ENCODE results near the gene KLF16.

DNA sequence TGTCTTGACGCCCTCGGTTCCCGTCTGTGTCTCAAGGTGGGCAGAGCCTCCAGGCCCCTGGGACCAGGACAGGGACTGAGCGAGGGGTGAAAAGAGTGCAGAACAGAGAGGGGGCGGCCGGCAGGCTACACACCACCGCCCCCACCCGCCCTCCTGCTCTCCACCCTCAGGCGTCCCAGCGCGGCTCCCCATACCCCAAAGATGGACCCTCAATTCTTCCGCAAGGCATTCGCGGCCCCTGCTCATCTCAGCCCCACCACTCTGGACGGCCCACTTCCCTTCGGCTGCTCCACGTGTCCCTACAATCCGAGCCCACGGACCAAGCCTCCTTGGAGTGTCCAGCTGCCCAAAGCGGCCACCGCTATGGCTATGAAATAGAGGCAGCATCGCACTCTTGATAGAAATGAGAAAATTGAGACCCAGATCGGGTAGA, 1.8 kb downstream of the KLF16 start:
- TF ChIP-seq, protein P1, sequence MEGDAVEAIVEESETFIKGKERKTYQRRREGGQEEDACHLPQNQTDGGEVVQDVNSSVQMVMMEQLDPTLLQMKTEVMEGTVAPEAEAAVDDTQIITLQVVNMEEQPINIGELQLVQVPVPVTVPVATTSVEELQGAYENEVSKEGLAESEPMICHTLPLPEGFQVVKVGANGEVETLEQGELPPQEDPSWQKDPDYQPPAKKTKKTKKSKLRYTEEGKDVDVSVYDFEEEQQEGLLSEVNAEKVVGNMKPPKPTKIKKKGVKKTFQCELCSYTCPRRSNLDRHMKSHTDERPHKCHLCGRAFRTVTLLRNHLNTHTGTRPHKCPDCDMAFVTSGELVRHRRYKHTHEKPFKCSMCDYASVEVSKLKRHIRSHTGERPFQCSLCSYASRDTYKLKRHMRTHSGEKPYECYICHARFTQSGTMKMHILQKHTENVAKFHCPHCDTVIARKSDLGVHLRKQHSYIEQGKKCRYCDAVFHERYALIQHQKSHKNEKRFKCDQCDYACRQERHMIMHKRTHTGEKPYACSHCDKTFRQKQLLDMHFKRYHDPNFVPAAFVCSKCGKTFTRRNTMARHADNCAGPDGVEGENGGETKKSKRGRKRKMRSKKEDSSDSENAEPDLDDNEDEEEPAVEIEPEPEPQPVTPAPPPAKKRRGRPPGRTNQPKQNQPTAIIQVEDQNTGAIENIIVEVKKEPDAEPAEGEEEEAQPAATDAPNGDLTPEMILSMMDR (IDR thresholded peaks at IDR 0.05) = no peak
- TF ChIP-seq POLR2A (IDR thresholded peaks at IDR 0.05) = no peak
